ENCODE measurements around the gene ETFA. TPM values are rescaled to one million over a fixed set of nuclear protein-coding genes. Genes with fewer than 3 reads are reported as not detected.

ETFA gene
- total and polyA plus RNA-seq, 9 of the 15 experiments (the other 6 are each of a cell fraction or from before 2014, with no cell fraction given) = 130 to 543 (median 232) TPM

DNA sequence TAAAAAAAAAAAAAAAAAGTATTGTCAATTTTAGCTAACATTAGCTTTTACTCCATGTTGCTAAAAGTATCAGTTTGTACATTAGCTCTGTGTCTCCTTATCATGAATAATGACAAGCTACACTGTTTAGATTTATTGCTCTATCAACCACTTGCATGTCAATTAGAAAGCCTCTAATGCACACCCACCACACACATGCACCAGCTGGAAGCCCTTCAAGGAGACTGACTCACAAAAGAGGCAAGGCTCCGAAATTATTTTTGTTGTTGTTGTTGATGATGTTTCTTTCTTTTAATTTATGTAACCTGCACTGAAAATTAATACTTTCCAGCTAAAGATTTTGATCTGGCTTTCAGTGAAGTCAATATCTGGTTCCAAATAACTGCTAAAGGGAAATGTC is 71.5 kb downstream of the ETFA start:
- POLR2A ChIA-PET = no interaction called here
- no peak overlapping the region for H3K27ac ChIP-seq (ENCODE audit: extremely low read depth, low read depth, low read length)
- H3K79me2 ChIP-seq (ENCODE audit: control insufficient read depth, insufficient read depth, low read length) = no peaks in the 10 kb centered on the region
- no peaks in the 10 kb centered on the region for H3K9me3 ChIP-seq (replicated peaks; ENCODE audit: control insufficient read depth, insufficient read depth, low read depth, low read length)
- FAIRE-seq = no peak
- no peaks in the 10 kb centered on the region for H3K4me1 ChIP-seq (replicated peaks in 1 of 2; ENCODE audit: control insufficient read depth in 2 of 2, insufficient read depth in 2 of 2, low read length in 2 of 2)
- H3K9me1 ChIP-seq (ENCODE audit: control insufficient read depth, insufficient read depth, low read length) = no peaks in the 10 kb centered on the region
- ATAC-seq = no peak
- H3K4me2 ChIP-seq (ENCODE audit: insufficient read depth, low read length) = no peak overlapping the region
- peaks cover 18% of the 10 kb centered on the region; the same call in 2 of the 3 replicates for H3K36me3 ChIP-seq (ENCODE audit: control insufficient read depth, insufficient read depth, low read length)
- intact Hi-C loops (cut with micrococcal nuclease) = no loop called here
- TF ChIP-seq MEIS2 (IDR thresholded peaks at IDR 0.05; ENCODE audit: partially characterized antibody) (peak; percentile 32), STAT6 (CRISPR knock-in tag; IDR thresholded peaks at IDR 0.05) (no peak), PBX2 (CRISPR knock-in tag; IDR thresholded peaks at IDR 0.05; ENCODE audit: low read depth) (no peak), PBX2 (tag; conservative IDR thresholded peaks at IDR 0.05; ENCODE audit: low read depth) (peak; percentile 40; the same call in 1 of the 2 replicates)
- TF ChIP-seq, protein P1, sequence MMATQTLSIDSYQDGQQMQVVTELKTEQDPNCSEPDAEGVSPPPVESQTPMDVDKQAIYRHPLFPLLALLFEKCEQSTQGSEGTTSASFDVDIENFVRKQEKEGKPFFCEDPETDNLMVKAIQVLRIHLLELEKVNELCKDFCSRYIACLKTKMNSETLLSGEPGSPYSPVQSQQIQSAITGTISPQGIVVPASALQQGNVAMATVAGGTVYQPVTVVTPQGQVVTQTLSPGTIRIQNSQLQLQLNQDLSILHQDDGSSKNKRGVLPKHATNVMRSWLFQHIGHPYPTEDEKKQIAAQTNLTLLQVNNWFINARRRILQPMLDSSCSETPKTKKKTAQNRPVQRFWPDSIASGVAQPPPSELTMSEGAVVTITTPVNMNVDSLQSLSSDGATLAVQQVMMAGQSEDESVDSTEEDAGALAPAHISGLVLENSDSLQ (IDR thresholded peaks at IDR 0.05) = peak; percentile 24; the same call in 1 of the 2 replicates
- no peak for DNase-seq (ENCODE audit: extremely low read depth in 1 of 4, low spot score in 3 of 4)
- CTCF ChIA-PET (ENCODE audit: low intra/inter-chr PET ratio) = no interaction called here
- 70% methylated on average over 1 of the region's 1 CpG for WGBS (ENCODE audit: insufficient coverage, low coverage, missing lambda C conversion rate)
- no peak overlapping the region for H3K4me3 ChIP-seq
- BruUV-seq (replicated peaks) = no TSS peak
- H3K9ac ChIP-seq (ENCODE audit: insufficient read depth in 1 of 2, low read depth in 2 of 2, low read length in 2 of 2) = no peak overlapping the region
- no peaks in the 10 kb centered on the region for H4K20me1 ChIP-seq (replicated peaks; ENCODE audit: control insufficient read depth, insufficient read depth, low read length)
- no peaks in the 10 kb centered on the region for H3K27me3 ChIP-seq (ENCODE audit: control insufficient read depth in 2 of 2, insufficient read depth in 2 of 2, low read length in 2 of 2)
- H2AFZ ChIP-seq (ENCODE audit: low read depth, low read length) = no peak overlapping the region
- in situ Hi-C loops (cut with MboI) = no loop called here
